Uterus (tissue), 4 donors: ENCODE measurements around the gene SH3BP2. TPM values are rescaled to one million over a fixed set of nuclear protein-coding genes. Genes with fewer than 3 reads are reported as not detected.

Experiments used
- DNase-seq, 2 donors: peaks; one replicate each; pipeline ENCODE4 v3.0.0-alpha.2; 2019 to 2020
- H3K27ac ChIP-seq, 2 donors: fragments of 200-600 bp; sonication (generic); 1 replicate in 1 of 2; 2 replicates in 1 of 2; pipeline ENCODE4 v1.5.1; 2016 to 2018
- H3K27me3 ChIP-seq, 2 donors: fragments of 200-600 bp; sonication (generic); one replicate each; pipeline ENCODE4 v1.5.1; 2018 to 2019; ENCODE audit warnings: control low read depth in 1 of 2
- H3K36me3 ChIP-seq, 2 donors: fragments of 200-600 bp; sonication (generic); one replicate each; pipeline ENCODE4 v1.5.1; 2019; ENCODE audit warnings: control low read depth in 1 of 2
- H3K4me1 ChIP-seq, 2 donors: fragments of 200-600 bp; sonication (generic); one replicate each; pipeline ENCODE4 v1.5.1; 2018 to 2019; ENCODE audit warnings: control low read depth in 1 of 2
- H3K4me3 ChIP-seq, 2 donors: fragments of 200-600 bp; sonication (generic); 1 replicate in 1 of 2; 2 replicates in 1 of 2; pipeline ENCODE4 v1.5.1; 2018 to 2019; ENCODE audit warnings: mild to moderate bottlenecking in 1 of 2
- H3K9me3 ChIP-seq, 2 donors: fragments of 200-600 bp; sonication (generic); one replicate each; pipeline ENCODE4 v1.5.1; 2019; ENCODE audit warnings: control low read depth in 1 of 2
- POLR2A ChIP-seq, 2 donors: fragments of 450-650 bp; IDR thresholded peaks; one replicate each; pipeline ENCODE4 v1.6.1; 2016; ENCODE audit warnings: antibody characterized with exemption in 2 of 2, mild to moderate bottlenecking in 1 of 2, moderate library complexity in 1 of 2
- intact Hi-C: fragments of 100-400 bp; cut with DNase I; formaldehyde crosslinking; loops from one replicate; pipeline ENCODE4 v1.15.1; 2023; ENCODE audit warnings: low total_unique reads
- total RNA-seq, 4 donors: library from RNA; depleted of rRNA in 3 of 4; stranded (reverse); fragments of >200 nt in 3 of 4; gene quantifications; one replicate each; pipeline versions ENCODE4 v1.1.0 to v1.2.4, GENCODE V29; 2014 to 2023
- TF ChIP-seq, protein P1 (sequence below), 4 experiments: fragments of 200-600 bp in 2 of 4; fragments of 450-650 bp in 2 of 4; sonication (generic) in 2 of 4; IDR thresholded peaks; one replicate each; pipeline ENCODE4 v1.5.1; 2016 to 2019; ENCODE audit warnings: antibody characterized with exemption in 4 of 4, mild to moderate bottlenecking in 2 of 4, moderate library complexity in 1 of 4
- donor health status: DM: yes; HTN: yes; CAD: no.

Gene SH3BP2
- total RNA-seq, 4 donors from 2014 or later, result 6.4 to 50.0 (median 29.3) TPM

DNA sequence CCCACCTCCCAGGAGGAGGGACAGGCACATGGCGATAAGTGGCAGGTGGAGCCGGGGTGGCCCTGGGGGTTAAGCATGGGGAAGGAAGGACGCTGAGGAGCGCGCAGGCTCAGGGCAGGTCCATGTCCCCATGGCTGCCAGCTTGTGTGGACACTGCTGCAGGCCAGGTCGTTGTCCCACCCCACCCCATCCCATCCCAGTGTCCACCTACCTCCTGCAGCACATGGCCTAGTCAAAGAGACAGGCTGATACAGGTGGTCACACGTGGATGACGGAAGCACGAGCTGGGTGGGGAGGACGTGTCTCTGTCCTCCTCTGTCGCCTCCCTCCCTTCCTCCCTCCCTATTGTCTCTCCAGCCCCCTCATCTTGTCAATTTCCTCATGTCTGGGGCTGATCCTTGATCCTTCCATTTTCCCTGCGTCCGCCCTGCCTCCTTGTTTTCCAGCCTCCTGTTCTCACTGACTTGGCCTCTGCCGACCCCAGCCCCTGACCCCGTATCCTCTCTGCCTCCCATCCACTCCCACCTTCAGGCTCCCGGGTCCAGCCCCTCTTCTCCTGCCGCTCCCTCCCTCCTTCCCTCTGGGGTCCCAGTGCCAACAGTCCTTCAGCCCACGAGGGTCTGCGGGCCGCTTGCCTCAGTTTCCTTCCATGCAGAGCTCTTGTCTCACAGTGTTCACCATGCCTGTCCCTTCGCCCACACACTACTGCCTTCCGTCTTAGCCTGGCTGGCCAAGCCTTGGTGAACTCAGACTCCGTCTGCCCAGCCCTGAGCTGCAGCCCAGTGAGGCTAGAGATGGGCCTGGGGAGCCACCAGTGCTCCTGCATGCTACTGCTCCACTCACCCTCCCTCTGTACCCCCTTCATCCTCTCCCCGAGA is 35.2 kb downstream of the SH3BP2 start:
- TF ChIP-seq, protein P1, sequence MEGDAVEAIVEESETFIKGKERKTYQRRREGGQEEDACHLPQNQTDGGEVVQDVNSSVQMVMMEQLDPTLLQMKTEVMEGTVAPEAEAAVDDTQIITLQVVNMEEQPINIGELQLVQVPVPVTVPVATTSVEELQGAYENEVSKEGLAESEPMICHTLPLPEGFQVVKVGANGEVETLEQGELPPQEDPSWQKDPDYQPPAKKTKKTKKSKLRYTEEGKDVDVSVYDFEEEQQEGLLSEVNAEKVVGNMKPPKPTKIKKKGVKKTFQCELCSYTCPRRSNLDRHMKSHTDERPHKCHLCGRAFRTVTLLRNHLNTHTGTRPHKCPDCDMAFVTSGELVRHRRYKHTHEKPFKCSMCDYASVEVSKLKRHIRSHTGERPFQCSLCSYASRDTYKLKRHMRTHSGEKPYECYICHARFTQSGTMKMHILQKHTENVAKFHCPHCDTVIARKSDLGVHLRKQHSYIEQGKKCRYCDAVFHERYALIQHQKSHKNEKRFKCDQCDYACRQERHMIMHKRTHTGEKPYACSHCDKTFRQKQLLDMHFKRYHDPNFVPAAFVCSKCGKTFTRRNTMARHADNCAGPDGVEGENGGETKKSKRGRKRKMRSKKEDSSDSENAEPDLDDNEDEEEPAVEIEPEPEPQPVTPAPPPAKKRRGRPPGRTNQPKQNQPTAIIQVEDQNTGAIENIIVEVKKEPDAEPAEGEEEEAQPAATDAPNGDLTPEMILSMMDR (IDR thresholded peaks at IDR 0.05), result no peak
- TF ChIP-seq POLR2A (IDR thresholded peaks at IDR 0.05), result no peak
- H3K36me3 ChIP-seq, result no peaks in the 10 kb centered on the region
- H3K4me1 ChIP-seq, result no peaks in the 10 kb centered on the region
- no peaks in the 10 kb centered on the region for H3K27me3 ChIP-seq
- intact Hi-C loops, result no loop called here
- DNase-seq, result no peak
- H3K9me3 ChIP-seq, result no peaks in the 10 kb centered on the region
- no peak overlapping the region for H3K27ac ChIP-seq
- H3K4me3 ChIP-seq, result no peak overlapping the region

- TF ChIP-seq, protein P1 (IDR thresholded peaks at IDR 0.05), result no peak
- no peak for TF ChIP-seq POLR2A (IDR thresholded peaks at IDR 0.05)
- intact Hi-C loops, result no loop called here
- Histone ChIP-seq H3K4me1 (no peaks in the 10 kb centered on the region), H3K9me3 (no peaks in the 10 kb centered on the region), H3K4me3 (no peak overlapping the region), H3K36me3 (no peaks in the 10 kb centered on the region), H3K27ac (no peak overlapping the region), H3K27me3 (no peaks in the 10 kb centered on the region)
- no peak for DNase-seq
Measured at GRCh38 chr4:2828758-2829181, 35.9 kb downstream of the SH3BP2 start.

- no peak overlapping the region for H3K27ac ChIP-seq
- H3K27me3 ChIP-seq, result no peaks in the 10 kb centered on the region
- H3K9me3 ChIP-seq, result no peaks in the 10 kb centered on the region
- no peak overlapping the region for H3K4me3 ChIP-seq
- H3K4me1 ChIP-seq, result no peaks in the 10 kb centered on the region
- no peak for TF ChIP-seq POLR2A (IDR thresholded peaks at IDR 0.05)
- TF ChIP-seq, protein P1 (IDR thresholded peaks at IDR 0.05), result no peak
- DNase-seq, result no peak
- intact Hi-C loops, result no loop called here
- H3K36me3 ChIP-seq, result no peaks in the 10 kb centered on the region
Measured at GRCh38 chr4:2829321-2829932, 36.5 kb downstream of the SH3BP2 start.

GRCh38 chr4:2829933-2830451 is 37.1 kb downstream of the SH3BP2 start:
- no peaks in the 10 kb centered on the region for H3K36me3 ChIP-seq
- intact Hi-C loops, result no loop called here

More at GRCh38 chr4:2829933-2830451, 37.1 kb downstream of the SH3BP2 start:
- H3K27me3 ChIP-seq, result no peaks in the 10 kb centered on the region
- no peaks in the 10 kb centered on the region for H3K4me1 ChIP-seq
- no peak for DNase-seq
- H3K9me3 ChIP-seq, result no peaks in the 10 kb centered on the region
- TF ChIP-seq, protein P1 (IDR thresholded peaks at IDR 0.05), result no peak
- no peak for TF ChIP-seq POLR2A (IDR thresholded peaks at IDR 0.05)
- H3K4me3 ChIP-seq, result no peak overlapping the region
- no peak overlapping the region for H3K27ac ChIP-seq
